HEK293T (cell line): ENCODE measurements around the gene ZNF274.

Experiments used
- ARNT ChIP-seq: fragments of 450-650 bp; IDR thresholded peaks from 2 replicates; pipeline ENCODE4 v1.6.1; 2017; ENCODE audit warnings: mild to moderate bottlenecking
- BHLHE40 ChIP-seq: fragments of 450-650 bp; IDR thresholded peaks from 2 replicates; pipeline ENCODE4 v1.6.1; 2016; ENCODE audit warnings: mild to moderate bottlenecking, moderate library complexity, borderline replicate concordance
- ELF4 ChIP-seq: fragments of 450-650 bp; IDR thresholded peaks from 2 replicates; pipeline ENCODE4 v1.6.1; 2017; ENCODE audit warnings: antibody characterized with exemption
- LEF1 ChIP-seq: fragments of 450-650 bp; IDR thresholded peaks from 2 replicates; pipeline ENCODE4 v1.6.1; 2017; ENCODE audit warnings: mild to moderate bottlenecking, borderline replicate concordance
- SUZ12 ChIP-seq: fragments of 450-650 bp; IDR thresholded peaks from 2 replicates; pipeline ENCODE4 v1.6.1; 2016; ENCODE audit warnings: mild to moderate bottlenecking
- TARDBP ChIP-seq: fragments of 450-650 bp; IDR thresholded peaks from 2 replicates; pipeline ENCODE4 v1.6.1; 2016

DNA sequence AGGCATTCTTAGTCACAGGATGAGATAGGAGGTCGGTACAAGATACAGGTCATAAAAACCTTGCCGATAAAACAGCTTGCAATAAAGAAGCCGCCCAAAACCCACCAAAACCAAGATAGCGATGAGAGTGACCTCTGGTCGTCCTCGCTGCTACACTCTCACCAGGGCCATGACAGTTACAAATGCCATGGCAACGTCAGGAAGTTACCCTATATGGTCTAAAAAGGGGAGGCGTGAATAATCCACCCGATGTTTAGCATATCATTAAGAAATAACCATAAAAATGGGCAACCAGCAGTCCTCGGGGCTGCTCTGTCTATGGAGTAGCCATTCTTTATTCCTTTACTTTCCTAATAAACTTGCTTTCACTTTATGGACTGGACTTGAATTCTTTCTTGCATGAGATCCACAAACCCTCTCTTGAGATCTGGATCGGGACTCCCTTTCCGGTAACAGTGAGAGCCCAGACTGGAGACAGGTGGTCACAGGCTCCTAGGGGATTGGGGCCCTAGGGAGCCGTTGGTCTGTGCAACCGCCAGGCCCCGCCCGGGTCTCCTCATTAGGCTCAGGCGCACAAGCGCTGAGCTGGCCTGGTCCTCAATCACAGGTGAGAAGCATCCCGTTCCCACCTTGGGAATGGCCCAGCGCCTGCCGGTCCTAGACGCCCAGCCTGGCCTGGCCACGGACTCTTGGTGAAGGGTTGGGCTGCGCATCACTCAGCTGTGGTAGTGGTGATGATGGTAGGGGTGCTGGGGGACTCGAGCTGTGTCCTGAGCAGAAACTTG lies 34.9 kb downstream of the ZNF274 start:
- TF ChIP-seq TARDBP (no peak), LEF1 (no peak), ELF4 (no peak), ARNT (no peak), SUZ12 (no peak), BHLHE40 (no peak)
